ENCODE data around the gene PCDH9. TPM values are rescaled to one million over a fixed set of nuclear protein-coding genes. Genes with fewer than 3 reads are reported as not detected.

Gene PCDH9
- total RNA-seq, 4 donors from 2014 or later: 0.64 to 1.1 (median 0.82) TPM

- H3K27me3 ChIP-seq: no peaks in the 10 kb centered on the region
- H3K4me1 ChIP-seq: no peaks in the 10 kb centered on the region
- H3K4me3 ChIP-seq: no peak overlapping the region
- WGBS: 91% methylated on average over 1 of the region's 1 CpG
- H3K36me3 ChIP-seq: no peaks in the 10 kb centered on the region
- no peak overlapping the region for H3K27ac ChIP-seq
- no peak for DNase-seq (ENCODE audit: low spot score in 2 of 2)
- TF ChIP-seq, protein P1, sequence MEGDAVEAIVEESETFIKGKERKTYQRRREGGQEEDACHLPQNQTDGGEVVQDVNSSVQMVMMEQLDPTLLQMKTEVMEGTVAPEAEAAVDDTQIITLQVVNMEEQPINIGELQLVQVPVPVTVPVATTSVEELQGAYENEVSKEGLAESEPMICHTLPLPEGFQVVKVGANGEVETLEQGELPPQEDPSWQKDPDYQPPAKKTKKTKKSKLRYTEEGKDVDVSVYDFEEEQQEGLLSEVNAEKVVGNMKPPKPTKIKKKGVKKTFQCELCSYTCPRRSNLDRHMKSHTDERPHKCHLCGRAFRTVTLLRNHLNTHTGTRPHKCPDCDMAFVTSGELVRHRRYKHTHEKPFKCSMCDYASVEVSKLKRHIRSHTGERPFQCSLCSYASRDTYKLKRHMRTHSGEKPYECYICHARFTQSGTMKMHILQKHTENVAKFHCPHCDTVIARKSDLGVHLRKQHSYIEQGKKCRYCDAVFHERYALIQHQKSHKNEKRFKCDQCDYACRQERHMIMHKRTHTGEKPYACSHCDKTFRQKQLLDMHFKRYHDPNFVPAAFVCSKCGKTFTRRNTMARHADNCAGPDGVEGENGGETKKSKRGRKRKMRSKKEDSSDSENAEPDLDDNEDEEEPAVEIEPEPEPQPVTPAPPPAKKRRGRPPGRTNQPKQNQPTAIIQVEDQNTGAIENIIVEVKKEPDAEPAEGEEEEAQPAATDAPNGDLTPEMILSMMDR (IDR thresholded peaks at IDR 0.05): no peak
- no peak for TF ChIP-seq POLR2A (IDR thresholded peaks at IDR 0.05)
- TF ChIP-seq POLR2AphosphoS5 (IDR thresholded peaks at IDR 0.05): no peak
- no peak for TF ChIP-seq EP300 (IDR thresholded peaks at IDR 0.05)
- no peaks in the 10 kb centered on the region for H3K9me3 ChIP-seq
These were observed 42.9 kb upstream of the PCDH9 start for GRCh38 chr13:67273001-67273400.

DNA sequence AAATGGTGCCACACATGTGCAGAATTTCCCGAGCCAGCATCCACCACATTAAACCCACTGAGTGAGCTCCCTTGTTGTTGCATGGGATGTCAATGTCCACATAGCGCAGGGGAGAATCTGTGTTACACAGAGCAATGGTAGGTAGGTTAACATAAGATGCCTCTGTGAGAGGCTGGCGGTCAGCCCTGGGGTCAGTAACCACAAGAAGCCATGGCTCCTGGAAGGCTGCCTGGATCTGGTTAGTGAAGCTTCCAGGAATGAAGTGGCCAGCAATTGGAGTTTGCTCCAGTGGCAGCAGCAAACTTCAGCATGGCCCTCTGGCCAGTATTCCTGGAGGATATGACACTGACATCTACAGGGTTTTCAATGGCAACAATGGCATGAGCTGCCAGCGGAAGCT lies 37.0 kb upstream of the PCDH9 start:
- no peaks in the 10 kb centered on the region for H3K36me3 ChIP-seq
- 98% methylated on average over 4 of the region's 4 CpGs for WGBS

DNA sequence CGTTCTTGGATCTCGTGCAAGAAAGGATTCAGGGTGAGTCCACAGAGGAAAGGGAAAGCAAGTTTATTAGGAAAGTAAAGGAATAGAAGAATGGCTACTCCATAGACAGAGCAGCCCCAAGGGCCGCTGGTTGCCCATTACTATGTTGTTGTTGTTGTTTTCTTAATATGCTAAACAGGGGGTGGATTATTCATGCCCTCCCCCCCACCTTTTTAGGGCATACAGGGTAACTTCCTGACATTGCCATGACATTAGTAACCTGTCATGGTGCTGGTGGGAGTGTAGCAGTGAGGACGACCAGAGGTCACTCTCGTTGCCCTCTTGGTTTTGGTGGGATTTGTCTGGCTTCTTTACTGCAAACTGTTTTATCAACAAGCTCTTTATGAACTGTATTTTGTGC lies 29.1 kb upstream of the PCDH9 start:
- H3K4me3 ChIP-seq: no peak overlapping the region
- H3K27ac ChIP-seq: no peak overlapping the region
- 89% methylated on average over 5 of the region's 5 CpGs for WGBS
- H3K27me3 ChIP-seq: no peaks in the 10 kb centered on the region
- H3K36me3 ChIP-seq: no peaks in the 10 kb centered on the region
- H3K4me1 ChIP-seq: no peaks in the 10 kb centered on the region
- no peak for DNase-seq (ENCODE audit: low spot score in 2 of 2)
- TF ChIP-seq, protein P1 (IDR thresholded peaks at IDR 0.05): no peak
- TF ChIP-seq POLR2A (IDR thresholded peaks at IDR 0.05): no peak
- no peak for TF ChIP-seq EP300 (IDR thresholded peaks at IDR 0.05)
- H3K9me3 ChIP-seq: no peaks in the 10 kb centered on the region

More for the DNA sequence above, 37.0 kb upstream of the PCDH9 start:
- Histone ChIP-seq H3K4me1 (no peaks in the 10 kb centered on the region), H3K27me3 (no peaks in the 10 kb centered on the region), H3K4me3 (no peak overlapping the region), H3K27ac (no peak overlapping the region), H3K9me3 (no peaks in the 10 kb centered on the region)
- no peak for TF ChIP-seq EP300 (IDR thresholded peaks at IDR 0.05)
- TF ChIP-seq POLR2A (IDR thresholded peaks at IDR 0.05): no peak
- DNase-seq (ENCODE audit: low spot score in 2 of 2): no peak

DNA sequence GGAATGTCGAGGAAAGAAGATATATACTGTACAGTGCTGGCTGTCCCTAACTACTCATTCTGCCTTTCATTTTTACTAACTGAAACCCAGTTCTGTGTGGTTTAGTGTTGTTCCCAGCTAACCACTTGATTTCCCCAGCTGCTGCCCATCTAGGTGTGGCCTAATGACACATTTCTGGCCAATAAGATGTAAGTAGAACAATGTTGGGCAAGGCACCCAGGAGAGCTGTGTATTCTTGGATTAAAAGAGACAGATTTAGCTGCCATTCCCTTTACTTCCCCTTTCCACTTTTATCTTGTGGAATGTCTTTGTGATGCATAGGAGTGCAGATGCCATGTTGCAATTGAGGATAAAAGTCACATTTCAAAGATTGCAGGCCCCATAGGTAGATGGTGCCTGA lies 28.3 kb upstream of the PCDH9 start:
- no peaks in the 10 kb centered on the region for H3K4me1 ChIP-seq
- no peaks in the 10 kb centered on the region for H3K27me3 ChIP-seq
- H3K9me3 ChIP-seq: no peaks in the 10 kb centered on the region
- H3K4me3 ChIP-seq: no peak overlapping the region
- no peaks in the 10 kb centered on the region for H3K36me3 ChIP-seq
- DNase-seq (ENCODE audit: low spot score in 2 of 2): no peak
- WGBS: 74% methylated on average over 1 of the region's 1 CpG
- TF ChIP-seq POLR2A (IDR thresholded peaks at IDR 0.05) (no peak), POLR2AphosphoS5 (IDR thresholded peaks at IDR 0.05) (no peak), EP300 (IDR thresholded peaks at IDR 0.05) (no peak)
- TF ChIP-seq, protein P1 (IDR thresholded peaks at IDR 0.05): no peak
- H3K27ac ChIP-seq: no peak overlapping the region

DNA sequence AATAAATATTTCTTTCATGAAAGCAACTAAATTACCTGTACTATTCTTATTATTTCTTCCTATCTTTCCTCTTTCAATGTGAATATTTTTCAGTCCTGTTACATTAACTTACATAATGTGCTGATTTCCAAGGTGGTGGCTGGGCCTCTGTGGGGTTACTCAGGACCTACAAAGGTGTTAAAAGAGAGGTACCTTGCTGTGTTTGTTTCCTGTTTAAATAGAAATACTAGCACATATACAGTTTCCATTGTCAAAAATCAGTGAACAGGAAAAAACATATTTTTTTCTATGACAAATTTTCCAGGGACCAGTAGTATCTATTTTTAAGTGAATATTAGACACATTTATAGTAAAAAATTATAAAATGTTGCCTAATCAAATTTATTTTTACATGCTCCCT lies 8.7 kb upstream of the PCDH9 start:
- H3K9me3 ChIP-seq: no peaks in the 10 kb centered on the region
- DNase-seq (ENCODE audit: low spot score in 2 of 2): no peak
- TF ChIP-seq POLR2A (IDR thresholded peaks at IDR 0.05) (no peak), POLR2AphosphoS5 (IDR thresholded peaks at IDR 0.05) (no peak), EP300 (IDR thresholded peaks at IDR 0.05) (no peak)
- TF ChIP-seq, protein P1 (IDR thresholded peaks at IDR 0.05): no peak
- H3K27ac ChIP-seq: no peak overlapping the region
- H3K4me3 ChIP-seq: no peak overlapping the region
- no peaks in the 10 kb centered on the region for H3K36me3 ChIP-seq
- H3K4me1 ChIP-seq: no peaks in the 10 kb centered on the region
- no peaks in the 10 kb centered on the region for H3K27me3 ChIP-seq

- H3K4me1 ChIP-seq: no peaks in the 10 kb centered on the region
- no peak overlapping the region for H3K4me3 ChIP-seq
- no peak overlapping the region for H3K27ac ChIP-seq
- H3K36me3 ChIP-seq: no peaks in the 10 kb centered on the region
- no peaks in the 10 kb centered on the region for H3K9me3 ChIP-seq
- no peak for DNase-seq (ENCODE audit: low spot score in 2 of 2)
- H3K27me3 ChIP-seq: no peaks in the 10 kb centered on the region
- TF ChIP-seq POLR2A (IDR thresholded peaks at IDR 0.05): no peak
- TF ChIP-seq, protein P1 (IDR thresholded peaks at IDR 0.05): peak in 1 of 2 donors; percentile 56
These were observed 8.2 kb upstream of the PCDH9 start for GRCh38 chr13:67238277-67238859.

Measured in suprapubic skin (tissue), 4 donors.